GM21390 (cell line): ENCODE measurements around the gene ZNF423.
A peak's percentile ranks its signal among the peaks of the same experiment; 100 is the strongest.

Source experiments
- ATAC-seq: cut with Tn5 transposase; IDR thresholded peaks from one replicate; pipeline ENCODE4 v1.9.1; 2021; ENCODE audit not compliant: unreplicated experiment

Gene ZNF423

DNA sequence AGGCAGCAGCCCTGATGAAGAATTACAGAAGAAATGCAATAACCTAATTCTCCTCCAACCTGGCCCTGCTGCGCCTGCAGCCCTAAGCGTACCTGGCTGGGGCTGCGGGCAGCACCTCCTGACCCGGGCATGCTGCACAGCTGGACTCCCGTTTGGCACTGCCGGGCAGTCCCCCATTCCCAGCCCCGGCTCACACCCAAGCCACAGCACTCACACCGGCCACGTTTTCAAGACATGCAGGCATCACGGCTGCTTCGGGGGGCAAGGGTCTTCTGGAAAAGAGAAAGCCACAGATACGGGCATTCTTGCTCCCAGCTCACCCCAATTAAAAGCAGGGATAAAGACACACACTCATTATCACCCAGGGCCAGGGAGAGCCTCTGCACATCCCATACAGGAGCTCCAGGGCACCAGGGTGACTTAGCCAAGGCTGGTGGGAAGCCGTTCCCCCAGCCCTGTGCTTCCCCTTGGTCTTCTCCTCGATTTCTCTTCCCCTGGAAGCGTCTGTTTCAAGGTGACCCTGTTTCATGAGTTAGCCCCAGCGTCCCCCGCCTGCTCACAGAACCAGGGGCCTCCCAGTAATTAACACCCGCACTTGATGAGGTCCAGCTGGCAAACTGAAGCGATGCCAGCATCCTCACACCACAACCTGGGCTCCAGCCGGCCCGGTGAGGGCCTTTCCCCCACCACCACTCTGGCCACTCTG lies 265.6 kb downstream of the ZNF423 start:
- no peak for ATAC-seq

DNA sequence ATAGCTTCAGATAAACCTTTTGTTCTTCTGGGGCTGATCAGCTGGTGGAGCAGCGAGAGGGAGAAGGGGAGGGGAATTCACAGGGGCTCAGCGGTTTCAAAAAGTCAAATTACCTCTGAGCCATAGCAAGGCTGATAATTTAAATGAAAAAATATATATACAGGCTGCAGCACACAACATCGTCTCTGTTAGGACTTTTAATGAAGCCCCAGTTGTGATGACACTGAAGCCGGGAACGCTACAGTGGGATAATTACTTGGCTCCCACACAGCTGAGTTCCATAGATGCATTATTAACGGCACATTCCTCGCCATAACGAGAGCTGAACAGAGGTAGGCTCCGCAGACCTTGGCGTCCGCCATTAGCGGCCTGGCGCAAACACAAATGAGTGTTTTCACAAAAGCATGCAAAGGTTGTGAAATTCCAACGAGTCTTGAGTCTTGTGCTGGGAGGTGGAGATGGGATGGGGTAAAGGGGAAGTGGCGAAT lies 266.3 kb downstream of the ZNF423 start:
- ATAC-seq = no peak

DNA sequence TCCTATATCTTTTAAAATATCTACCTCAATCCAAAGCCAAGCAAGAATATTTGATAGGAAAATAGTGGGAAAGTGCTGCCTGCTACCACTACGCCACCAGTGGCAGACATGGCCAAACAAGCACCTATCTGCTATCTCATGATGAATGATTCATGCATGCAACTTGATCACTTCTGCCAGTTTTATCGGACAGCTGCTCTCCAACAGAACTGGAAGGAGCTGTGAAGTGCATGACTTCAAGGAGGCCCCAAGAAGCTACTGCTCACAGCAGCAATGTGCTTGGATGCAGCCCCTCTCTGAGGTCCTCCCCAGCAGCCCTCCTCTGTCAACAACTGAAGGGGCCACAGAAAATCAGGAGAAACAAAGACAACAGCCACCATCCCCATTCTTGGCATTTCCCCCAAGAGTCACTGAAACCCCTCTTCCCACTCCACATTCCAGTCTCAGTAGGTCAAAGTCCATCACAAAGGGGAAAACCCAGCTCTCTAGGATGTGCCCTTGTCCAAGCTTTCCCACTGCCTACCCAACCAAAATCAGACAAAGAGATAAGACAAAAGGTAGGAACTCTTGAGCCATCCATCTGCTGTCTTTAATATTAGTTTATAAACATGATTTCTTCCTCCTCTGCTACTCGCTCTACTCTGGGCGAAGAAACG lies 267.1 kb downstream of the ZNF423 start:
- ATAC-seq = no peak

DNA sequence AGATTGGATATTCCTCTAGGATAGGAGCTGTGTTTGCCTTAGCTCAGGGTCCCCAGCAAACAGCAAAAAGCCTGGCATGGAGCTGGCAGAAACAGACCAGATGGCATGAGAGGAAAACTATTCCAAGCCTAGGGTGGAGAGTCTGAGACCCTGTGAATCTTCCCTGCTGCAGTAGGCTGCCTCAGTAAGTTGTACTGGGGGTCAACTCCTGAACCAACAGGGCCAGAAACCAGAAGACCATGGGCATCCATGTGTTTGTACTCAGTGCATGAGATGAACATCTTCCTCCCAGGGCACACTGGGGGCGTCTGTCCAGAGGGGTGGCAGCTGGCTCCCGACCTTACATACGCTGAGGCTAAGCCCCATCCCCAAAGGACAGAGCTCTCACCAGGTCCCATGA lies 267.9 kb downstream of the ZNF423 start:
- ATAC-seq = no peak

DNA sequence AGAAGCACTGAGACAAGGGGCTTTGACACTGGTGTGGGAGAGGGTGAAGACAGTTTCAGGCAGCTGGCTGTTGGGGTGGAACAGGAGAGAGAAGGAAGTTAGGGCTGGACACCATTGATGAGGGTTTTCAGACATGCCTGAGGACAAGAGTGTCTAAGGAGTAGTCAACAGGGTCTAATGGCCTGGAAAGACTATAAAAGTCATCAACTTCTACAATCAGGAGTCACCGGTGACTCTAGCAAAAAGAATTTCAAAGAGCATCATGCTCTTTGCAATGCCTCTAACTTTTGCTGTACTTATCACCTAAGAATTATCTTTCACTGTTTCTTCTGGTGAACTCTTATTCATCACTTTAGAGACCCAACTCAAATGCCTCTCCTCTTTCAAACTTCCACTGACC lies 268.4 kb downstream of the ZNF423 start:
- no peak for ATAC-seq

DNA sequence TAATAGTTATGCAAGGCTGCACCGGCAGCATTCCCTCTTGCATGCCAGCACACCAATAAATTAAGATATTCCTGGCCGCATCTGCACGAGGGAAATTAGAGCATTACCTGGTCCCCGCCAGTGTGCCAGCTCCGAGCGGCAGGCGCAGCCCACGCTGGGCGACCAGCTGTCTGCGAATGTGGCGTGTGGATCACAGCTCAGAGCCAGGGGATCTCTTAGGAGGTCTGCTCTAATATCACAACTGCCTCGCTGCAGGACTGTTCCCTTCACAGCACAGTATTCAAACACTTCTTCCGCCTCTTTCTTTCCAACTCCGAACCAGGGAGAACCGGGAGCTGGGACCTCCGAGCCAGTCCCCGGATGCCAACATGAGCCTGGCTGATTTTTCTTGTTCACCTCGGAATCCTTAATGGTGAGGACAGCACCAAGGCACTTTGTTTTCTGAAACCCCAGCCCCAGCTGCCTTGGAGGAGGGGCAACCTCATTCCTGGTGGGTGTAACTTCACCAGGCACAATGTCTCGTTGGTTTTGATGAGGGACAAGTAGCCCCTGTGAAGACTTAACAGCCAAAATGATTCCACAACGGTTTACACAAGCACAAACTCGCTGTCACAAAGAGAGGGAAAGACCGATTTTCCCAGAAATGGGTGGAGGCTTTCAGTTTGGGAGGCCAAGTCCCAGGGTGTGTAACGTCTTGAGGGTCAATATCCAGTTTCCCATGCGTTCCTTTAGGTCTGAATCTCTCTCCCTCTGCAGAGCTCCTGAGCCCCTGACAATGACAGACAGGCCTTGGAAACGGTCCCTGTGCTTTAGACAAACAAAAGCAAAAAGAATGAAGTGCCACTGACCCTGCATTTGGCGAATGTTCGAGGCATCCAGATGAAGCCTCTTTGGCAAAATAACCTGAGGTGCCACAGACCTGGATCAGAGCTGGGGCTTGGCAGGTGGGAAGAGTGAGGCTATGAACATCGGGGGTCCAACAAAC lies 269.2 kb downstream of the ZNF423 start:
- no peak for ATAC-seq

DNA sequence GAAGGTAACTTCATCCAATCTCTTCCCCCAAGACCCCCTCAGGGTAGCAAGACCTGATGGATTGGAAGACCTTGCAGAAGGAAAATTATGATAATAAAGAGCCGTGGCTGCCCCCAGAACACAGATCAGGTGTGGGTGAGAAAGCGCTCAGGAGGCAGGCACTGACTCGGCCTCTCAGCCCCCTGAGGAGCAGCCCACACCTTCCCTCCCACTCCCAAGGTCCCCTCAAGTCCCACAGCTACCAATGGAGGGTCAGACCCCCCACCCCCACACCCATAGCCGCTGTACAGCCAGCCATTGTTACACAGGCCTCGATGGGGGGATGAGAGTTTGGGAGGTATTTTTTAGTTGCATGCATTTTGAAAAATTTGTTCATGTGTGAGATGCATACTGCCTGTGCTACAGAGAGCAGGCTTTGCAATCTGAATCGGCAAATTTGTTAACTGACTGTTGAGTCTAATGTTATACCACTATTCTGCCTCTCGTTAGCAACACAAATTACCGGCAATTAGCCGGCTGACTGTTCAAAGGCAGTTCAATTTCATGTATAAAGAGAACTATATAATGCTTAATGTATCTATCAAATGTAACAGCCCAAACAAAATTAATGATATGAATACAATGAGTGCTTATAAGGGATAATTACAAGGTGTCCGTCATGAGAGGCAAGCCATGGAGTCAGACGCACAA lies 270.6 kb downstream of the ZNF423 start:
- ATAC-seq = no peak

DNA sequence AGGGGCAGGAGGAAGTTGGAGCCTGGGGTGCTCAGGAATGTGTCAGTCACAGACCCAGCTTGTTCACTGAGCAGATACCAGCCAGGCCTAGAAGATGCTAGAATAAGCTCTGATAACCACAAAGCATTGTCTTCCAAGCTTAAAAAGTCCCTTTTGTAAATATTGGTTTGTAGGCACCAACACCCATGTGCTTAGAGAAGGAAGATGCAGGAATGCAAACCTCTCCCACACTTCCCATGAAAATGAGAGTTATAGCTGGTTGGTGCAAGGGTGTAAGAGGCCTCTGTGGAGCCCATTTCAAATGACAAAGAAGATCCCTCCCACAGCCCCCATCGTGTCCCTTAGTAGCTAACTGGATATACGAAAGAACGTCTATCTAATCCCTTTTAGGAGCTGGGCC lies 272.0 kb downstream of the ZNF423 start:
- ATAC-seq = no peak

DNA sequence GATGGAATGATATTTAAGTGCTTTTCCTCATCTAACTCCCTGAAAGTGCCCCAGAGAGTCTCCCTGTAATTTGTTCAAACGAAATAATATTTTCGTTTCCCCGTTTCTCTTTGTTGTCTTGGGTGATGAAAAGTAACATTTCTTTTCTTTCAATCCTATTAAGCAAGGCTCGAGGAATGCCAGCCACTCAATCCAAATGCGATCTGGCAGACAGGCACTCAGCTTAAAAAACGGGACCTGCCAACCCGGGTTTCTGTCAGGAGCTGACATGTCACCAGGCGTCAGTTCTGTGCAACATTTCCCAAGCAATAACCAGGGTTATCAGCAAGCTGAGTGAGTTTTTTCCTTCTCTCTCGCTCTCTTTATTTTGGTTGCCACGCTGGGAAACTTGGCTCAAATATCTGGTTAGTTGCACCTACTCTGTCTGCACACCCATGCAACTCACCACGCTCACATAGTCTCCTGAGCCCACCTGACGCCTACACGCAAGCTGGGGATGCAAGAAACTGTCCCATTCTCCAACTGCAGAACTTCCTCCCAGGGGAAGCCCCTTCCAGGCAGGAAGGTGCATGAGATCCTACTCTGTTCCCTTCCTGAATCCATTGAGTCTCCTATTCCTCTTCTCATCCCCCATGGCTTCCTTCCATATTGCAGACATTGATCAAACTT lies 274.1 kb downstream of the ZNF423 start:
- ATAC-seq = no peak

DNA sequence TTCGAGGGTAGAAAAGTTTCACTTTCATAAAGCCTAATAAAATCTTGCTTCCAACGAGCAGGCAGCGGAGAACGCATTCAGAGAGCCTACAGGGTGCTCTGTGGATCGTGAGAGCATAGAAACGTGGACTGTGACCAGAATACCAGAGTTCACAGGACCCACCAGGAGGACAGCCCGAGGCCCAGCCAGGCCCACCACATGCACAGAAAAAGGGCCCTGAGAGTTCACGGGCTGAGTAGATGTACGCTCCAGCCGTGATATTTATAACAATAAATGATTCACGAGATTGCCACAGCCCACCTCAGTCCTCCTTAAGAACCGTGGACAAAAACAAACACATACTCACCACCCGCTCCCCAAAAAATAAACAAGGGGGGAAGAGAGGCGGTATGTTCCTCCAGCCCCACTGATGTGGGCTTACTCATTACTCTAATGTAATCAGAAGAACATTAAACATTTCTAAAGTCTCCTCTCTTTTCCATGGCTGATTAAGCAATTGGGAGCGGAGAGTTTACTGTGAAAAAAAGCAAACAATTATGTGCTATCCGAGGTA lies 275.1 kb downstream of the ZNF423 start:
- ATAC-seq = no peak

DNA sequence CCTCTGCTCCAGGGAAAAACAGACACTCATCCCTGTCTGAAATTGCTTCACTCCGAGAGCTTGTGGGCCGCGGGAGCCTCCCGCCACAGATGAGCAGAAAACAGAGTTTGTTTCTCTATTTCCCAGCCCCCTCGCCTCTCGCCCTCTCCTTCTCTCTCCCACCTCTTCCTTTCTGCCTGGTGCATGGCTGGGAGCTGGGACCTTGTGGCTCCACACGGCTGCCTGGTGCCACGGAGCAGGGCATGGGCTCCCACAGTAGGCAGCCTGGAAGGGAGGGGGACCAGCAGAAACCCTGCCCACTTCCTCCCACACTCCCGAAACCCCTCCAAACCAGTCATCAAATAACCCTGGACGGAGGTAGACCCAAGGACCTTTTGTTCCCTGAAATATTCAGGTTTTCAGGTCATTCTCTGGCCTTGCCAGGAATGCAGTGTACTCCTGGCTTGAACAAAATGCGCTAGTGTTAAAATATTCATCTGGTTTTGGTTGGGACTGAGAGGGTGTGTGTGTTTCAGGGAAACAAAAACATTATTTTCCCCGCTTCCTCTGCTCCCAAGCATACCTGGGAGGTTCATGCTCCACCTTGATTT lies 277.4 kb downstream of the ZNF423 start:
- ATAC-seq = no peak

DNA sequence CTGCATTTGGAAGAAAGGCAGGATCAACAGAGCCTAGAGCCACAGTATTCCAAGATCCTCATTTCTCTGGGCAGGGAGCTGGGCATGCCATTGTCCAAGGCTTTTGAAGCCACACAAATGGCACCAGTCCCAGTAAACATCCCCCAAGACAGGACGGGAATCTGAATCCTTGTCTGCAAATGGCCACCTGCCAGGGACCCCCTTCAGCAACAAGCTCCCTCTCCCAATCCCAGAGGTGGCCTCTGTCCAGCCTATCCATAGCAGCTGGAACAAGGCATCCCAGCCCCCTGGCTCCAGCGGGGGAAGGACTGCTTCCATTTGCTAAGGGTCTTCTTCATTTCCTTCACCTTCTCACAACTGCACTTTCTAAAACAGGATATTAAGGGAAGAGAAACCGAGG lies 277.9 kb downstream of the ZNF423 start:
- ATAC-seq = no peak

DNA sequence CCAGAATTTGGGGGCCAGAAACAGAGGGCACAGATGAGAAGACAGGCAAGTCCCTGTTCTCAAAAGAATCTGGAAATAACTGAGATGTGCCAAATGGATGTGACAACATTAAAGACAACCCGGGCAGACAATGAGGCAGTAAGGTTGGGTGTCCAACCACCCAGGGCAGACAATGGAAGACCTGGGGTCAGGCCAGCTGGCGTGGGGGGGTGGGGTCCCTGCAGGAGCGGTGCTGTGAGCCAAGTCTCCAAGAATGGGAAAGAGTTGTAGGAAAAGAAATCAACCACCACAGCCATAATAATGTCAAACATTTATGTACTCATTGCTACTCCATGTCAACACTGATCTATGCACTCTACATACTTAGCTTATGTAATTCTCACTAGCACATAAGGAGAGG lies 279.0 kb downstream of the ZNF423 start:
- no peak for ATAC-seq

DNA sequence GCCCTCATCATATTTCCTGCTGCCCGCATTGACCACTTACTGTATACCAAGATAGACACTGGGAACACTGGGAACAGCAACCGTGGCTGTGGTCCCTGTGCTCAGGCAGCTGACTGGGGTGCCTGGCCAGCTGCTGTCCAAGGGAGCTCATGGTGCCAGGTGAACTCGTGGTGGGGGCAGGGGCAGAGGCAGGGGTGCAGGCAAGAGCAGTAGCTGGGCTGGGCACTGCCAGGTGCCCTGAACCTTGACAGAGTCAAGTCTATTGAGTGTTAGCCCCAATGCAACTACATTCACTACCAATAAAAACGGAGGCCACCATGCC lies 279.8 kb downstream of the ZNF423 start:
- no peak for ATAC-seq

DNA sequence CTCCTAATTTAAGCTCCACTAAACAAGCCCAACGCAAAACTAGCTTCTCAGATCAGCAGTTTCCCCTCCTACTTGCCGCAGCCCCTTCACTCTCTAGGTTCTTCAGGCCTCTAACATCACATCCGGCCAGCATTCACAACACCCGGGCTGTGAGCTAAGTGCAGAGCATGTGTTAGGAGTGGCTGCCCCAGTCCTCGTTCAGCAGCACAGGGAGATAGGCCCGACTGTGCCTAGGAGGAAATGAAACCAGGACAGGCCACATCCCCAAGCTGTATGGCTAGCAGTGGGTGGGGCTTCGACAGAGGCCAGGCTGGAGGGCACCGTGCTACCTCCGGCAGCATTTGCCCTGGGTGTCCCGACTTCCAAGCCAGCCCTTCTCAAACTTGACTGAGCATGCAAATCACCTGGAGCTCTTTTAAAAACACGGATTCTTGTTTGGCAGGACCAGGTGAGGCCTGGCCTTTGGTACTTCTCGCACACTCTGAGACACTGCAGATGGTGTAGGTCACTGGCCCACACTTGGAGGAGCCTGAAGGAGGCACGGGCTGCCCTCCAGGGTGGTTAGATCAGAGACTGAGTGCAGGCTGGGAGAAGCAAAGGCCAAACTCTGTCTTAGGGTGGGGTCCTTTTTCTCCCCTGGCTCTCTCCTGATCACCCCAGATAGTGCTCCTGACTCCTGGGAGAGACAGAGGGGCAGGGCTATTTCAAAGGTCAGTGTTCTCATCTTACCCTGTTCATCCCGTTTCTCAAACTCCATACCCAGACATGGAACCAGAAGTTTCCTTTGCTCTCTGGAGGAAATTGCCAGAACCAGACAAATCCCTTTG lies 280.4 kb downstream of the ZNF423 start:
- peak; percentile 97 for ATAC-seq

DNA sequence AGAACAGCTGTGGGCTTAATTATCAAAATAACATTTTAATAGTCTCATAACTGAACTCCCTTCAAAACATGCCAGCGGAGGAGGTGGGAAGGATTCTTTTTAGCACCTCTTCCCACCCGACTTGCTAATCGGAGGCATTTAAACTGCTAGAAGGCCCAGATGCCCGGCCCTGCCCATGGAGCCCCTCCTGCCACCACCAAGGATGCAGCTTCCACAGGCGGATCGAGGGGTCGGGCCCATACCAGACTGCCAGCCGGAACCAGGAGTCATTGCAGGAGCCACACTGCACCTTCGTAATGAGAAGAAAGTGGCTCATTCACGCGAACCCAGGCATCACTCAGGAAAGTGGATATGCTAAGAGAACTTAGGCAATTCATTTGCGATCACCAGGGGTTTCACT lies 281.1 kb downstream of the ZNF423 start:
- ATAC-seq = no peak

DNA sequence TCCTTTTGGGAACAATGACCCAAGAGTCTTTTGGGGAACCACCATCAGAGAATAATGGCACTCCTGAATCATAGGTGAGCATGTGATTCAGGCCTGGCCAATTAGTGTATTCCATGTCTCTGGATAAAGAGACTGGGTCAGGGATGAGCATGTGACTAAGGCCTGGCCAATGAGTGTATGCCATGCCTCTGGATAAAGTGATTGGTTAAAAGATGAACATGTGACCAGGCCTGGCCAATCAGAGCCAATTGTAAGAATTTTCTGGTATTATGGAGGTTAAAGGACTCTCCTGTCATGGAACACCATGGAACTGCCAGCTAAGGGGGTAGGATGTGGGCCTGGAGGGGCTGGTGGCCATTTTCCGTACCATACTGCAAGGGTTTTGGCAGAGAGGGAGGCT lies 288.0 kb downstream of the ZNF423 start:
- no peak for ATAC-seq

DNA sequence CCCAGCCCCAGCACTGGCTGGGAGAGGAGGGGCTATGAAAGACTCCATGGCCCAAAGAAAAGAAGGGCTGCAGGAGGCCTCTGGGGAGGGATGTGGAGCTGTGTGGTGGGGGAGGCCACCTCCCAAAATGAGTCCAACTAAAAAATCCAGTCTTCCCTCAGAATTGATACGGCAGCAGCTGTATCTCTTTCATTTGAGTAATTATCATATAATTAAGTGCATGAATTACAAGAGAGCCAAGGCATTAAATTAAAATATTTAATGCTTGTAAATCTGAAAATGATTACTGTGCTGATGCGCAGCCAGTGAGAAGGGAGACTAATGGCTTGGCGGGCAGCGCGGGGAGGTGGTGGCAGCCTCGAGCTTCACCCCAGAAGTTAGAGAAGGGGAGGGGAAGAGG lies 289.5 kb downstream of the ZNF423 start:
- ATAC-seq = no peak
